ENCODE results near the gene FNDC3A.
"Not testable (repeated sequence)": the region's sequence is repeated elsewhere in the genome, so short reads cannot be mapped to it uniquely, and the experiment has no call there.

The FNDC3A gene

DNA sequence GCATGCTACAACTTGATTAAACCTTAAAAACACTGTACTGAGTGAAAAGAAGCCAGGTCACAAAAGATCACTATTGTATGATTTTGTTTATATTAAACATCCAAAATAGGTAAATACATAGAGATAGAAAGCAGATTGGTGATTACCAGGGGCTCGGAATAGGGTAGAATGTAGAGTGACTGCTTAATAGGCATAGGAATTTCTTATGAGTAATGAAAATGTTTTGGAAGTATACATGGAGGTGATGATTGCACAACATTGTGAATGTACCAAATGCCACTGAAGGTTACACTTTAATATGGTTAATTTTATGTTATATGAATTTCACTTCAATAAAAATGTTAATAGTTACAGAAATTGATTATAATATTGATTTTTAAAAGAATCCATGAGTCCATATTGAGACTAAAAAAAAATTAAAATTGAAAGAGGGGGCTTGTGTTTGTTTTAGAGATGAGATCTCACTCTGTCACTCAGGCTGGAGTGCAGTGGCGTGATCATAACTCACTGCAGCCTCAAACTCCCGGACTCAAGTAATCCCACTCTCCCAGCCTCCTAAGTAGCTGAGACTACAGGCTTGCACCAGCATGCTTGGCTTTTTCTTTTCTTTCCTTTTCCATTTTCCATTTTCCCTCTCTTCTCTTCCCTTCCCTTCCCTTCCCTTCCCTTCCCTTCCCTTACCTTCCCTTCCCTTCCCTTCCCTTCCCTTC lies 85.1 kb downstream of the FNDC3A start:
- Histone ChIP-seq H3K9ac (ENCODE audit: low read depth, low read length, poor library complexity) (no peak overlapping the region), H3K23ac (ENCODE audit: low read depth, low read length, poor library complexity) (no peak overlapping the region), H2AK5ac (ENCODE audit: low read depth, low read length) (no peak overlapping the region), H2BK120ac (ENCODE audit: low read depth, low read length) (no peak overlapping the region), H3K9me3 (replicated peaks in 1 of 2; ENCODE audit: control insufficient read depth in 2 of 2, insufficient read depth in 1 of 2, low read depth in 1 of 2, low read length in 2 of 2) (no peaks in the 10 kb centered on the region), H4K91ac (ENCODE audit: low read depth, low read length, poor library complexity) (no peak overlapping the region), H3K4me2 (ENCODE audit: insufficient read depth, low read length, poor library complexity, severe bottlenecking) (no peak overlapping the region), H3K4me1 (ENCODE audit: control insufficient read depth in 2 of 2, insufficient read depth in 1 of 2, low read depth in 1 of 2, low read length in 2 of 2) (no peaks in the 10 kb centered on the region), H3K4me3 (ENCODE audit: low read length in 2 of 2) (no peak overlapping the region), H2BK12ac (ENCODE audit: low read length) (no peak overlapping the region), H3K27me3 (ENCODE audit: control insufficient read depth in 3 of 3, insufficient read depth in 3 of 3, low read depth in 1 of 3, low read length in 3 of 3) (no peaks in the 10 kb centered on the region), H3K18ac (ENCODE audit: low read length) (no peak overlapping the region), H3K36me3 (replicated peaks in 1 of 2; ENCODE audit: control insufficient read depth in 2 of 2, insufficient read depth in 2 of 2, low read length in 2 of 2) (no peaks in the 10 kb centered on the region), H2AFZ (ENCODE audit: low read length) (no peak overlapping the region), H3K14ac (ENCODE audit: low read length) (no peak overlapping the region), H4K8ac (ENCODE audit: low read depth, low read length) (no peak overlapping the region), H3K27ac (replicated peaks; ENCODE audit: low read length) (no peak overlapping the region), H2BK5ac (ENCODE audit: low read length) (no peak overlapping the region), H2BK15ac (ENCODE audit: low read length) (no peak overlapping the region), H3K4ac (ENCODE audit: low read length) (no peak overlapping the region), H3K79me1 (ENCODE audit: low read depth, low read length) (no peaks in the 10 kb centered on the region)
- WGBS, 2 donors (ENCODE audit: extremely low coverage in 2 of 2, insufficient read length in 2 of 2, insufficient replicate concordance in 1 of 2) = no CpG with 5 or more reads among the region's 3 CpGs
- no peak for DNase-seq (ENCODE audit: low spot score)

DNA sequence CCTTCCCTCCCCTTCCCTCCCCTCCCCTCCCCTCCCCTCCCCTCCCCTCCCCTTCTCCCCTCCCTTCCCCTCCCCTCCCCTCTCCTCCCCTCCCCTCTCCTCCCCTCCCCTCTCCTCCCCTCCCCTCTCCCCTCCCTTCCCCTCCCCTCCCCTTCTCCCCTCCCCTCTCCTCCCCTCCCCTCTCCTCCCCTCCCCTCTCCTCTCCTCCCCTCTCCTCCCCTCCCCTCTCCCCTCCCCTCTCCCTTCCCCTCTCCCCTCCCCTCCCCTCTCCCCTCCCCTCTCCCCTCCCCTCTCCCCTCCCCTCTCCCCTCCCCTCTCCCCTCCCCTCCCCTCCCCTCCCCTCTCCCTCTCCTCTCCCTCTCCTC lies 85.7 kb downstream of the FNDC3A start:
- not testable (repeated sequence) for H3K4me1 ChIP-seq (ENCODE audit: control insufficient read depth in 2 of 2, insufficient read depth in 1 of 2, low read depth in 1 of 2, low read length in 2 of 2); H4K91ac ChIP-seq (ENCODE audit: low read depth, low read length, poor library complexity); H2AK5ac ChIP-seq (ENCODE audit: low read depth, low read length); H2AFZ ChIP-seq (ENCODE audit: low read length); H3K9me3 ChIP-seq (replicated peaks in 1 of 2; ENCODE audit: control insufficient read depth in 2 of 2, insufficient read depth in 1 of 2, low read depth in 1 of 2, low read length in 2 of 2); H2BK120ac ChIP-seq (ENCODE audit: low read depth, low read length); H3K23ac ChIP-seq (ENCODE audit: low read depth, low read length, poor library complexity); H3K9ac ChIP-seq (ENCODE audit: low read depth, low read length, poor library complexity); H2BK12ac ChIP-seq (ENCODE audit: low read length); H3K4ac ChIP-seq (ENCODE audit: low read length); H3K79me1 ChIP-seq (ENCODE audit: low read depth, low read length); DNase-seq (ENCODE audit: low spot score); H3K27me3 ChIP-seq (ENCODE audit: control insufficient read depth in 3 of 3, insufficient read depth in 3 of 3, low read depth in 1 of 3, low read length in 3 of 3); H2BK15ac ChIP-seq (ENCODE audit: low read length); H3K18ac ChIP-seq (ENCODE audit: low read length); H2BK5ac ChIP-seq (ENCODE audit: low read length); H3K36me3 ChIP-seq (replicated peaks in 1 of 2; ENCODE audit: control insufficient read depth in 2 of 2, insufficient read depth in 2 of 2, low read length in 2 of 2); H3K4me3 ChIP-seq (ENCODE audit: low read length in 2 of 2); H3K14ac ChIP-seq (ENCODE audit: low read length); H3K4me2 ChIP-seq (ENCODE audit: insufficient read depth, low read length, poor library complexity, severe bottlenecking); H3K27ac ChIP-seq (replicated peaks; ENCODE audit: low read length); H4K8ac ChIP-seq (ENCODE audit: low read depth, low read length)

DNA sequence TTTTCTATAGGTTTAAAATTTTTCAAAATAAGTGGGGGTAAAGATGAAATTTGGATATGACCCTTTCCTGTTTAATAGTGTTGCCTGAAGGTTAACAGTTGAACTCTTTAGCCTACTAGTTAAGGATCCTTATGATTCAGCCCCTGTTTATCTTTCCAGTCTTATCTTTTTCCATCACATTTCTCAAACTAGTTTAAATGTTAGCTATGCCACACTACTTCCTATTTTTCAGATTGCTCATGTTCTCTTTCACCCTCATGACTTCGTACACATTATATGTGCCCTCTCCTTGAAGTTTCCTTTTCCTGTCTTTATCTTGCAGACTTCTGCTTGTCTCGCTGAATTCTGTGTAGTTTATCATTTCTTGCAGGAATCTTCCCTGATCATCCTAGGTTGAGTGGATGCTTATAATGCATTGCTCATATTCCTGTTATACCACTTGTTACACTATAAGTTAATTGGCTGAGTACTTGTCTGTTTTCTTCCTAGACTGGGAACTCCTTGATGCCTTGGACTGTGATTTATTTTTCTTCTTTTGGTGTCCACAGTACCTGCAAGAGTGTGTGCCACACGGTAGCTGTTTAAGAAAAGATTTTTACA lies 86.7 kb downstream of the FNDC3A start:
- Histone ChIP-seq H4K8ac (ENCODE audit: low read depth, low read length) (no peak overlapping the region), H3K18ac (ENCODE audit: low read length) (no peak overlapping the region), H3K4me1 (ENCODE audit: control insufficient read depth in 2 of 2, insufficient read depth in 1 of 2, low read depth in 1 of 2, low read length in 2 of 2) (no peaks in the 10 kb centered on the region), H3K14ac (ENCODE audit: low read length) (no peak overlapping the region), H3K9me3 (replicated peaks in 1 of 2; ENCODE audit: control insufficient read depth in 2 of 2, insufficient read depth in 1 of 2, low read depth in 1 of 2, low read length in 2 of 2) (no peaks in the 10 kb centered on the region), H3K4me2 (ENCODE audit: insufficient read depth, low read length, poor library complexity, severe bottlenecking) (no peak overlapping the region), H2BK5ac (ENCODE audit: low read length) (no peak overlapping the region), H2AFZ (ENCODE audit: low read length) (no peak overlapping the region), H2BK12ac (ENCODE audit: low read length) (no peak overlapping the region), H3K27me3 (ENCODE audit: control insufficient read depth in 3 of 3, insufficient read depth in 3 of 3, low read depth in 1 of 3, low read length in 3 of 3) (no peaks in the 10 kb centered on the region), H3K9ac (ENCODE audit: low read depth, low read length, poor library complexity) (no peak overlapping the region), H4K91ac (ENCODE audit: low read depth, low read length, poor library complexity) (no peak overlapping the region), H2AK5ac (ENCODE audit: low read depth, low read length) (no peak overlapping the region), H3K36me3 (replicated peaks in 1 of 2; ENCODE audit: control insufficient read depth in 2 of 2, insufficient read depth in 2 of 2, low read length in 2 of 2) (no peaks in the 10 kb centered on the region), H2BK15ac (ENCODE audit: low read length) (no peak overlapping the region), H3K4me3 (ENCODE audit: low read length in 2 of 2) (no peak overlapping the region), H3K27ac (replicated peaks; ENCODE audit: low read length) (no peak overlapping the region), H3K79me1 (ENCODE audit: low read depth, low read length) (no peaks in the 10 kb centered on the region), H3K4ac (ENCODE audit: low read length) (no peak overlapping the region), H2BK120ac (ENCODE audit: low read depth, low read length) (no peak overlapping the region), H3K23ac (ENCODE audit: low read depth, low read length, poor library complexity) (no peak overlapping the region)
- WGBS, 2 donors (ENCODE audit: extremely low coverage in 2 of 2, insufficient read length in 2 of 2, insufficient replicate concordance in 1 of 2) = no CpG with 5 or more reads among the region's 3 CpGs
- DNase-seq (ENCODE audit: low spot score) = no peak

DNA sequence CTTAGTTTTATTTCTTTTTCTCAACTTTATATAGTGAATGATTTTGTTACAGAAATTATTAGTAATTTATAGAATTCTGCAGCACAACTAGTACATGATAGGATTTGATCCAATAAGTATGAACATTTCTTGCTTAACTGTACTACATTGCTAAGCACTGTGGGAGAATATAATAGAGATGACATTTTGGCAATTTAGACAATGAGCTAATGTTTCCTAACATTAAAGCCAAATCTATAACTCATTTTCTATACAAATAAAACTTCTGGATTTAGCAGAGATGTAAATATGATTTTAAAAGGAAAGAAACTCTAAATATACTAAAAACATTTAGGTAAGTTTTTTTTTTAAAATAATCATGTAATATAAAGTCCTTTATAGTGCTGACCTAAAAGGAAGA lies 87.3 kb downstream of the FNDC3A start:
- Histone ChIP-seq H2BK120ac (ENCODE audit: low read depth, low read length) (no peak overlapping the region), H3K9ac (ENCODE audit: low read depth, low read length, poor library complexity) (no peak overlapping the region), H3K23ac (ENCODE audit: low read depth, low read length, poor library complexity) (no peak overlapping the region), H2BK5ac (ENCODE audit: low read length) (no peak overlapping the region), H2AK5ac (ENCODE audit: low read depth, low read length) (no peak overlapping the region), H3K4me3 (ENCODE audit: low read length in 2 of 2) (no peak overlapping the region), H2BK12ac (ENCODE audit: low read length) (no peak overlapping the region), H3K4me1 (ENCODE audit: control insufficient read depth in 2 of 2, insufficient read depth in 1 of 2, low read depth in 1 of 2, low read length in 2 of 2) (no peaks in the 10 kb centered on the region), H3K79me1 (ENCODE audit: low read depth, low read length) (no peaks in the 10 kb centered on the region), H4K8ac (ENCODE audit: low read depth, low read length) (no peak overlapping the region), H2BK15ac (ENCODE audit: low read length) (no peak overlapping the region), H4K91ac (ENCODE audit: low read depth, low read length, poor library complexity) (no peak overlapping the region), H3K18ac (ENCODE audit: low read length) (no peak overlapping the region), H3K9me3 (replicated peaks in 1 of 2; ENCODE audit: control insufficient read depth in 2 of 2, insufficient read depth in 1 of 2, low read depth in 1 of 2, low read length in 2 of 2) (no peaks in the 10 kb centered on the region), H3K27me3 (ENCODE audit: control insufficient read depth in 3 of 3, insufficient read depth in 3 of 3, low read depth in 1 of 3, low read length in 3 of 3) (no peaks in the 10 kb centered on the region), H3K4me2 (ENCODE audit: insufficient read depth, low read length, poor library complexity, severe bottlenecking) (no peak overlapping the region), H3K27ac (replicated peaks; ENCODE audit: low read length) (no peak overlapping the region), H3K36me3 (replicated peaks in 1 of 2; ENCODE audit: control insufficient read depth in 2 of 2, insufficient read depth in 2 of 2, low read length in 2 of 2) (no peaks in the 10 kb centered on the region), H2AFZ (ENCODE audit: low read length) (no peak overlapping the region), H3K14ac (ENCODE audit: low read length) (no peak overlapping the region), H3K4ac (ENCODE audit: low read length) (no peak overlapping the region)
- no peak for DNase-seq (ENCODE audit: low spot score)
